Duodenal mucosa (tissue), 2 donors: ENCODE measurements around the gene DNAJC5.
A peak's percentile ranks its signal among the peaks of the same experiment; 100 is the strongest.

ENCODE experiments used
- H3K27ac ChIP-seq: one replicate; pipeline ENCODE4 v1.7.0; 2013; ENCODE audit warnings: low read depth, low read length
- H3K27me3 ChIP-seq, 2 donors: one replicate each; pipeline ENCODE4 v1.7.0; 2013; ENCODE audit warnings: low read length in 2 of 2, control low read depth in 1 of 2; ENCODE audit not compliant: insufficient read depth in 2 of 2, control insufficient read depth in 1 of 2
- H3K36me3 ChIP-seq, 2 donors: one replicate each; pipeline ENCODE4 v1.7.0; 2013; ENCODE audit warnings: low read length in 2 of 2, control low read depth in 1 of 2; ENCODE audit not compliant: insufficient read depth in 2 of 2, control insufficient read depth in 1 of 2
- H3K4me1 ChIP-seq, 2 donors: one replicate each; pipeline ENCODE4 v1.7.0; 2013; ENCODE audit warnings: low read length in 2 of 2, control low read depth in 1 of 2; ENCODE audit not compliant: insufficient read depth in 2 of 2, control insufficient read depth in 1 of 2
- H3K4me3 ChIP-seq, 2 donors: one replicate each; pipeline ENCODE4 v1.7.0; 2013; ENCODE audit warnings: low read length in 2 of 2, low read depth in 1 of 2
- H3K9ac ChIP-seq, 2 donors: one replicate each; pipeline ENCODE4 v1.7.0; 2013; ENCODE audit warnings: low read length in 2 of 2, low read depth in 1 of 2
- H3K9me3 ChIP-seq, 2 donors: one replicate each; pipeline ENCODE4 v1.7.0; 2013; ENCODE audit warnings: low read length in 2 of 2, control low read depth in 1 of 2; ENCODE audit not compliant: control insufficient read depth in 1 of 2

The DNAJC5 gene

DNA sequence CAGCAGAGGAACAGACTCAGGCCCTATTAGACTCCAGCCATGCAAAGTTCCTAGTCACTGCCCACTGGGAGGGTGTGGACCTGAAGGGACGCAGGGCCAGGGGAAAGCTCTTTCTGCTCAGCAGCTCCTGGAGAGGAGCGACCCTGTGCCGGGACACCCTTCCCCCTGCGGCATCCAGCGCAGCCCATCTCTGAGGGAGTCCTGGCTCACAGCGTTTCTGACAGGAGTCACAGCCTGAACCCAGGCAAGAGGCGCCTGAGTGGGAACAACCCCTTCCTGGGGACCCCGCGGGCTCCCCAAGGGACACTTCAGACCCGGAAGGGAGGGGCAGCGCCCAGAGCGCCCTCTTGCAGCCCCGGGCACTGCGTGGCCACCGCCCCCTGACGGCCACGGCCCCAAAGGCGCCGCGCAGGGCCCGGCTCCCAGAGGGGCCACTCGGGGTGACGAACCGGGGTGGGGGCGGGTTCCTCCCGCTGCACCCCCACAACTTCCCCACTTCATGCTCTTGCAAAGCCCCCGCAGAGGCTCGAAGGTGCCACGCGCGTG is 60.4 kb downstream of the DNAJC5 start:
- Histone ChIP-seq H3K4me3 (peak overlapping the region; percentile 80 to 89), H3K9me3 (no peaks in the 10 kb centered on the region), H3K4me1 (peaks cover 55 to 57% of the 10 kb centered on the region in 2 donors), H3K27me3 (no peaks in the 10 kb centered on the region), H3K9ac (peak overlapping the region; percentile 82 to 87), H3K27ac (peak overlapping the region; percentile 93), H3K36me3 (peaks cover 0 to 3% of the 10 kb centered on the region in 2 donors)

DNA sequence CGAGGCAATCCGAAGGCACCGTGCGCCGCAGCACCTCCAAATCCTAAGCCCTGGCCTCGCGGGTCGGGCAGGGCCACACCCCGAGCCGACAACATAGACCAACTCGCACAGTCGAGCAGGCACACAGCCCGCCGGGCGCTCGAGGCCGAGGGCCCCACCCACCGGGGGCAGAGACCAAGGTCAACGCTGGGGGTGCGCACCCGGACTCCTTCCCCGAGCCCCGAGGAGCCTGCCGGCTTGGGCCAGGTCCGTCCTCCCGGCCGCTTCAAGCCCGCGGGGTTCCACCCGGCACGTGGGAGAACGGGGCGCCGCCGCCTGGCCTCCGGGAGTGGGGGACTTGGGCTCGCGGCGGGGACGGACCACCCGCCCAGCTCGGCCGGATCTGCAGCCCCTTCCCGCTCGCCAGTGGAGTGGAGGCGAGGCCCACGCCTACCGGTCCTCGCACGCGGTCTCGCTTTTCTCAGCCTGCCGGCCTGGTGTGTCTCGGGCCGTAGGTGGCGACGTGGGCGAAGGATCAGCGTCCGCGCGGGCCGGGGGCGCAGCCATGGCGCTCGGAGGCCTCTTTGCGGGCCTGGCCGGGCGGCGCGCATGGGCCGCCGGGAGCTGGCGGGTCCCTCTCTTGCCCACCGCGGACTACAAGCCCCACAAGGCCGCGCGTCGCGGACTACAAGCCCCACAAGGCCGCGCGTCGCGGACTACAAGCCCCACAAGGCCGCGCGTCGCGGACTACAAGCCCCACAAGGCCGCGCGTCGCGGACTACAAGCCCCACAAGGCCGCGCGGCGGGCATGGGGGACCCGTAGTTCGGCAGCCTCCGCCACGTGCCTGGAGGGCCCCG is 61.1 kb downstream of the DNAJC5 start, which contains the start of gene UCKL1:
UCKL1 (minus strand) TSS at position 590 of the 837 bp plus-strand sequence; CDS start at position 546, 44 bp downstream.
- H3K4me1 ChIP-seq = peaks cover 48 to 50% of the 10 kb centered on the region in 2 donors
- H3K36me3 ChIP-seq = peaks cover 0 to 3% of the 10 kb centered on the region in 2 donors
- peak within 1 kb of the TSS; percentile 93 for H3K27ac ChIP-seq
- peak within 1 kb of the TSS; percentile 80 to 89 for H3K4me3 ChIP-seq
- H3K27me3 ChIP-seq = no peaks in the 10 kb centered on the region
- H3K9ac ChIP-seq = peak within 1 kb of the TSS; percentile 82 to 87
- H3K9me3 ChIP-seq = no peaks in the 10 kb centered on the region

DNA sequence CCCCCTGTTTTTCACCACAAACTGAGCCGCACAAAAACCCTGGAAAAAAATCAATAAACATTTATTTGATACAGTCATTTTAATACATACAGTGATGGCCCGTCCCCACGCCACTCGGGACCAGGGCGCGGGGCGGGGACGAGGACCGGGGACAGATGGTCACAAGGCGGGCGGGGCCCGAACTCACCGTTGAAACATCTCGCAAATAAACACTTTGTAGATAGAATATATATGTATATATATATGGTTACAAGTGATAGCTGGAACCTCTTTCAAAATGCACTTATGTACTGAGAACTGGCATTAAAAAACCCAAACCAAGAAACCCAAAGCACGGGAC is 61.7 kb downstream of the DNAJC5 start:
- H3K4me1 ChIP-seq = peaks cover 42 to 46% of the 10 kb centered on the region in 2 donors
- H3K4me3 ChIP-seq = peak overlapping the region; percentile 68 to 69
- H3K9me3 ChIP-seq = no peaks in the 10 kb centered on the region
- H3K27ac ChIP-seq = peak overlapping the region; percentile 81
- peak overlapping the region in 1 of 2 donors; percentile 80 for H3K9ac ChIP-seq
- H3K36me3 ChIP-seq = peaks cover 0 to 6% of the 10 kb centered on the region in 2 donors
- no peaks in the 10 kb centered on the region for H3K27me3 ChIP-seq

DNA sequence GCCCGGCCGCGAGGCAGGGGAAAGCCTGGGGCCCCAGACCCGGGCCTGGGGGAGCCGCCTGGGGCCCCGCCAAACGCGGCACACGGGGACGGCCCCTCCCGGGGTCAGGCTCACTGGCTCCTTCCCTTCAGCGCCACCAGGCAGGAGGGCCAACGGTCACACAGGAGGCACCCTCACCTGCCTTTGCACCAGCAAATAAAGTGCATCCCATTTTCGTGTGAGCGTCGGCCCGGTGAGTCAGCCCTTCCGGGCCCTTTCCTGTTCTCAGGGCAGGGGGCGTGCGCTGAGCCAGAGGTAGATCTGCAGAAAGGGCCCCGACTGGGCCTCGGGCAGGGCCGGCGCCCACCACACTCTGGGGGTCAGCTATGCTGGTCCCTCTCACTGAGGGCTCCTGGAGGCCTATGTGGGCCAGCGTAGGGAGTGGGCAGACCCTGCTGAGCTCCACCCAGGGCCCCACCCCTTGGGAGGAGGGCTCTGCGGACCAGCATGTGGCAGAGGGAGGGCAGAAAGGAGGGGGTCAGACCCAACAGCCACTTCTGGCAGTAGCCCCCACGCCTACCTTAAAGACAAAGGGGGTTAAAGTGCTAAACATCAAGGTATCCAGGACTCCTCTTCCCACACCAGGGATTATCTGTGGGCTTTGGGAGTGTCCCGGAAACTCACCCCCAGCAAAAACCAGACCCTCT is 62.2 kb downstream of the DNAJC5 start:
- no peaks in the 10 kb centered on the region for H3K9me3 ChIP-seq
- peaks cover 37 to 41% of the 10 kb centered on the region in 2 donors for H3K4me1 ChIP-seq
- H3K4me3 ChIP-seq = peak overlapping the region; percentile 68 to 69
- peak overlapping the region; percentile 60 to 80 for H3K9ac ChIP-seq
- peaks cover 0 to 10% of the 10 kb centered on the region in 2 donors for H3K36me3 ChIP-seq
- no peaks in the 10 kb centered on the region for H3K27me3 ChIP-seq
- peak overlapping the region; percentile 81 for H3K27ac ChIP-seq

DNA sequence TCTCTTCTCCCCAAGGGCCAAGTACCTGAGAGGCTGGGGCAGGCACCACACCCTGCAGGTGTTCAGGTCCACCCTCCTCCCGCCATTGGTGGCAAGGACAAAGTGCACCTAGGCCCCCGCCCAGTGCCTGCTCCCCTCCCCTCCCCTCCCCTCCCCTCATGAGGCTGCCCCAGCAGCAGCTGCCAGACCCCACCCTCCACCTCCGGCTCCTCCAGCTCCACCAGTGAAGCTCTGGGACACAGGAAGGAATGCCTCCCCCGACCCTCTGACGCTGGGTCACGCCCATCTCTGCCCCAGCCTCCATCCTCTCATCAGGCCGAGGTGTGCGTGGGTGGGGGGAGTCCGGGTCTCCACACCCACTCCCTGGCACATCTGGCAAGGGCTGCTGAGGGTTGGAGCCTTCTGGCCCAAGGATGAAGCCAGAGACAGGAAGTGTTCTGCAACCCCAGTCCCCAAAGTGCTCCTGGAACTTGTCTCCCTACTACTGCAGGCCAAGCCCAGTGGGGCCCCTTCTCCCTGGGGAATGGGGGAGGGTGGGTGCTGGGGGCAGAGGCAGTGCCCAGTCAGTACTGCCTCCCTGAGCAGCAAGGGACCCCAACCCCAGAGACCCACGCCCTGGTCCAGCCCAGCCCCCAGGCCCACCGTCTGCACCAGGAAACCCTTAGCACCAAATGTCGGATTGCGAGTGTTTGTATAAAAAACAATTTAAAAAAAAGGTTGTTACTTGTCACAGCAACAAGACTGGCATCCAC is 62.9 kb downstream of the DNAJC5 start:
- Histone ChIP-seq H3K4me1 (peaks cover 30 to 34% of the 10 kb centered on the region in 2 donors), H3K36me3 (peaks cover 0 to 14% of the 10 kb centered on the region in 2 donors), H3K9ac (peak overlapping the region; percentile 60 to 80), H3K27ac (peak overlapping the region; percentile 81), H3K9me3 (no peaks in the 10 kb centered on the region), H3K4me3 (peak overlapping the region; percentile 68 to 69), H3K27me3 (no peaks in the 10 kb centered on the region)

DNA sequence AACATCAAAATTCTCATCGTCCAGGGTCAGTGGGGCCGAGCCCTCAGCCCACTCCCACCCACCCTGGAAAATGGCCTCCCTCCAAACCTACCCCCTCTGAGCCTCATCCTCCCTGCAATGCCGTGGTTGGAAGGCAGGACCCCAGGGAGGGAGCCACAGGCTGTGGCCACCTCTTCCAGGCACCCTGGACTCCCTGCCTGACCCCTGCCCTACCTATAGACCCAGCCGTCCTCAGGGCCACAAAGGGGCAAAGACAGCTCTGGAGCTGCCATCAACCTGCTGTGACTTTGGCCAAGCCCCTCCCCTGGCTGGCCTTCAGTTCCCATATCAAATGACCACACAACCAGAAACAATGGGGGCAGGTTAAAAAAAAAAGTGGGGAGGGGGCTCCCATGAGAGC is 63.5 kb downstream of the DNAJC5 start:
- H3K27ac ChIP-seq = no peak overlapping the region
- peaks cover 30 to 31% of the 10 kb centered on the region in 2 donors for H3K4me1 ChIP-seq
- no peak overlapping the region for H3K4me3 ChIP-seq
- peak overlapping the region in 1 of 2 donors; percentile 80 for H3K9ac ChIP-seq
- H3K9me3 ChIP-seq = no peaks in the 10 kb centered on the region
- no peaks in the 10 kb centered on the region for H3K27me3 ChIP-seq
- H3K36me3 ChIP-seq = peaks cover 0 to 18% of the 10 kb centered on the region in 2 donors

DNA sequence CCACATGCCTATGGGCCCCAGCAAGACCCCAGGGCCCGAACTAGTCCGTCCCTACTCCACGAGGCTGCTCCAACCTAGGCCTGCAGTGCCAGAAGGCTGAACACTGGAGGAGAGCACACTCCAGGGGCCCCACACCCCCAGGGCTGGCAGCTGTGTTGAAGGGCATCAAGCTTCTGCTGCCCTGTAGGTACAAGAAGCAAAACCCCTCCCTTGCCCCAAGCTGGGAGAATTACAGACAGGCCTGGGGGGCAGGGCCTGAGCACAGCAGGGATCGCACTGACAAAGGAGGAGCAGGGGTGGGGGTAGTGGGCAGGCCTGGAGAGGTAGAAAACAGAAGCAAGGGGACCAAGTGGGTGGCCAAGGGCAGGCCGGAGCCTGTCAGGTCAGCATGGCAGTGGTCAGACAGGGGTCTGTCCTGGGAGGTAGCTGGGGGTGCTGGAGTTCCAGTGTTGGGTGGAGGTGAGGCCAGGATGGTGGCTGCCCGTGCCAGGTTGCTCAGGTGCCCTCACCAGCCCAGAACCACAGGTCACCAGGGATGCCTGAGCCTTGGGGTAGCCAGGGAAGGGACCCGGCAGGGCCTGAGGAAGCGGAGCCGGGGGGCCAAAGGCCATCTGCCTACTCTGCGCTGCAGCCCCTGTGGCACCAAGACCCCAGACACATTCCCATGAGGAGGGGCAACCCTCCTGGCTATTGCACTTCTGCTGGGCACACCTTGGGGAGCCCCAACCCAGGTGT is 64.2 kb downstream of the DNAJC5 start:
- Histone ChIP-seq H3K36me3 (peaks cover 0 to 20% of the 10 kb centered on the region in 2 donors), H3K27me3 (no peaks in the 10 kb centered on the region), H3K4me3 (no peak overlapping the region), H3K27ac (no peak overlapping the region), H3K9ac (no peak overlapping the region), H3K4me1 (peaks cover 23 to 24% of the 10 kb centered on the region in 2 donors), H3K9me3 (no peaks in the 10 kb centered on the region)

DNA sequence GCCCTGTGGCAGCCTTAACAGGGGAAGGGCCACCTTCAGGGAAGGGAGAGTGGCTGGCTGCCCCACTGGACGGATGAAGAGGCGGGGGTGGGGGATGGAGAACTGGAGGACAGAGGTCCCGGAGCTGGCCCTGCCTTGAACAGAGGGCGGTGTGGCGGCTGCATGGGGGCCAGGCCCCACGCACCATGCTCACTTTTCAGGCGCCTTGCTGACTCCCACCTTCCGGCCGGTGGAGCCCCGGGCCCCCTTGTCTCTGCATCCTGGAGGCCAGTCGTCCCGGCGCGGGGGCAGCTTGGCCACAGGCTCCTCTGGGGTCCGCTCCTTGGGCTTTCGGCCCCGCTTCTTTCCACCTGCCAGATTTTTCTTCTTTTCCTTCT is 64.8 kb downstream of the DNAJC5 start:
- no peaks in the 10 kb centered on the region for H3K27me3 ChIP-seq
- no peaks in the 10 kb centered on the region for H3K9me3 ChIP-seq
- no peak overlapping the region for H3K9ac ChIP-seq
- H3K4me3 ChIP-seq = no peak overlapping the region
- H3K27ac ChIP-seq = no peak overlapping the region
- peaks cover 0 to 20% of the 10 kb centered on the region in 2 donors for H3K36me3 ChIP-seq
- H3K4me1 ChIP-seq = peaks cover 18 to 19% of the 10 kb centered on the region in 2 donors
